H1 (cell line): ENCODE measurements around the gene BBS1. TPM values are rescaled to one million over a fixed set of nuclear protein-coding genes. Genes with fewer than 3 reads are reported as not detected.

Experiments
- CTCF ChIA-PET: fragments of 300-600 bp; sonication (Branson Sonifier 250); formaldehyde crosslinking; loops from one replicate; lab custom pipeline; 2021; ENCODE audit not compliant: partially characterized antibody; lab: Charles Lee
- POLR2A ChIA-PET: fragments of 300-600 bp; sonication (Branson Sonifier 250); formaldehyde crosslinking; loops from one replicate; lab custom pipeline; 2021; ENCODE audit warnings: inconsistent platforms; ENCODE audit not compliant: partially characterized antibody; lab: Charles Lee
- DNase-seq, 2 experiments: peaks; one replicate each; pipeline versions ENCODE4 v3.0.0 to v3.0.0-alpha.2; 2010 to 2022; ENCODE audit warnings: low spot score in 2 of 2, low read depth in 1 of 2, mixed read lengths in 1 of 2
- FAIRE-seq: peaks from 2 replicates; lab custom pipeline; 2011; peaks lifted over from hg19 to GRCh38; lab: Jason Lieb, UNC
- H2AFZ ChIP-seq: 2 replicates; pipeline ENCODE4 v1.8.1; 2012; ENCODE audit warnings: low read length, inconsistent platforms
- H2AK5ac ChIP-seq: 2 replicates; pipeline ENCODE4 v1.6.1; 2013; ENCODE audit warnings: low read depth, low read length
- H2BK120ac ChIP-seq: replicated peaks from 2 replicates; pipeline ENCODE3; 2013; ENCODE audit warnings: low read depth, low read length, inconsistent platforms
- H2BK12ac ChIP-seq: 2 replicates; pipeline ENCODE4 v1.6.1; 2013; ENCODE audit warnings: low read depth, low read length
- H2BK15ac ChIP-seq: 2 replicates; pipeline ENCODE4 v1.6.1; 2013; ENCODE audit warnings: low read length
- H2BK20ac ChIP-seq: 2 replicates; pipeline ENCODE4 v1.6.1; 2013; ENCODE audit warnings: low read length
- H2BK5ac ChIP-seq: 2 replicates; pipeline ENCODE4 v1.6.1; 2013; ENCODE audit warnings: low read depth, low read length
- H3K14ac ChIP-seq: 2 replicates; pipeline ENCODE4 v1.6.1; 2013; ENCODE audit warnings: inconsistent platforms; ENCODE audit not compliant: insufficient read length
- H3K18ac ChIP-seq: 2 replicates; pipeline ENCODE4 v1.6.1; 2013; ENCODE audit warnings: low read length; ENCODE audit errors: extremely low read depth
- H3K23ac ChIP-seq: 2 replicates; pipeline ENCODE4 v1.6.1; 2013; ENCODE audit warnings: inconsistent platforms; ENCODE audit not compliant: insufficient read length
- H3K23me2 ChIP-seq: 2 replicates; pipeline ENCODE4 v1.6.1; 2013; ENCODE audit warnings: low read depth, low read length
- H3K27ac ChIP-seq: 2 replicates; pipeline ENCODE4 v1.6.1; 2011; ENCODE audit warnings: low read depth, low read length, inconsistent platforms
- H3K27me3 ChIP-seq, 4 experiments: replicated peaks in 1 of 4; 1 replicate in 1 of 4; 2 replicates in 3 of 4; pipeline versions ENCODE4 v1.6.1 to v1.8.1; 2011 to 2013; ENCODE audit warnings: low read length in 3 of 4, mild to moderate bottlenecking in 3 of 4, inconsistent platforms in 2 of 4, mixed read lengths in 2 of 4, moderate library complexity in 1 of 4; ENCODE audit not compliant: control insufficient read depth in 3 of 4, insufficient read depth in 3 of 4; ENCODE audit errors: extremely low read depth in 1 of 4
- H3K36me3 ChIP-seq, 4 experiments: 2 replicates each; pipeline versions ENCODE4 v1.6.1 to v1.8.1; 2011 to 2013; ENCODE audit warnings: mild to moderate bottlenecking in 4 of 4, low read length in 3 of 4, moderate library complexity in 2 of 4, control low read depth in 1 of 4, inconsistent platforms in 1 of 4; ENCODE audit not compliant: insufficient read depth in 4 of 4, control insufficient read depth in 2 of 4
- H3K4ac ChIP-seq: replicated peaks from 2 replicates; pipeline ENCODE3; 2013; ENCODE audit warnings: low read length, low read depth, mixed read lengths, inconsistent platforms; ENCODE audit not compliant: insufficient read length
- H3K4me1 ChIP-seq, 4 experiments: replicated peaks in 1 of 4; 1 replicate in 1 of 4; 2 replicates in 3 of 4; pipeline versions ENCODE4 v1.6.1 to v1.8.1; 2011 to 2013; ENCODE audit warnings: low read length in 3 of 4, inconsistent platforms in 2 of 4, mixed read lengths in 1 of 4; ENCODE audit not compliant: insufficient read depth in 4 of 4, control insufficient read depth in 3 of 4
- H3K4me2 ChIP-seq, 2 experiments: 2 replicates each; pipeline versions ENCODE4 v1.6.1 to v1.8.1; 2011 to 2013; ENCODE audit warnings: low read depth in 2 of 2, low read length in 2 of 2, control low read depth in 1 of 2, inconsistent platforms in 1 of 2, mild to moderate bottlenecking in 1 of 2; ENCODE audit not compliant: insufficient read depth in 1 of 2
- H3K4me3 ChIP-seq, 4 experiments: fragments of 200-600, 300-600 bp in 1 of 4; sonication (generic), shearing (Covaris generic), sonication (Bioruptor Twin) in 1 of 4; 2 replicates each; pipeline versions ENCODE4 v1.5.1 to v1.8.1; 2011 to 2016; ENCODE audit warnings: low read length in 4 of 4, low read depth in 3 of 4, control low read depth in 2 of 4, inconsistent platforms in 2 of 4, mild to moderate bottlenecking in 2 of 4, mixed read lengths in 1 of 4, moderate library complexity in 1 of 4; ENCODE audit not compliant: insufficient read depth in 2 of 4; ENCODE audit errors: extremely low read depth in 1 of 4
- H3K56ac ChIP-seq: replicated peaks from 2 replicates; pipeline ENCODE3; 2013; ENCODE audit warnings: low read depth, mild to moderate bottlenecking, mixed read lengths, low read length, inconsistent platforms; ENCODE audit not compliant: insufficient read length
- H3K79me1 ChIP-seq: 2 replicates; pipeline ENCODE4 v1.6.1; 2013; ENCODE audit warnings: low read depth, low read length, control low read depth
- H3K79me2 ChIP-seq, 2 experiments: 2 replicates each; pipeline versions ENCODE4 v1.6.1 to v1.8.1; 2012 to 2013; ENCODE audit warnings: low read length in 2 of 2, mild to moderate bottlenecking in 2 of 2, inconsistent platforms in 1 of 2; ENCODE audit not compliant: insufficient read depth in 2 of 2, control insufficient read depth in 1 of 2
- H3K9ac ChIP-seq, 4 experiments: replicated peaks in 1 of 4; 1 replicate in 1 of 4; 2 replicates in 3 of 4; pipeline versions ENCODE4 v1.6.1 to v1.8.1; 2011 to 2013; ENCODE audit warnings: low read depth in 3 of 4, low read length in 3 of 4, control low read depth in 2 of 4, mild to moderate bottlenecking in 2 of 4, moderate library complexity in 2 of 4, inconsistent platforms in 1 of 4; ENCODE audit errors: extremely low read depth in 1 of 4
- H3K9me3 ChIP-seq, 2 experiments: 2 replicates each; pipeline versions ENCODE4 v1.6.1 to v1.8.1; 2012 to 2013; ENCODE audit warnings: mild to moderate bottlenecking in 2 of 2, moderate library complexity in 2 of 2, control low read depth in 1 of 2, inconsistent platforms in 1 of 2, low read depth in 1 of 2, low read length in 1 of 2, mixed read lengths in 1 of 2; ENCODE audit not compliant: insufficient read depth in 2 of 2
- H4K20me1 ChIP-seq, 2 experiments: replicated peaks in 1 of 2; 2 replicates each; pipeline versions ENCODE3 to v1.8.1; 2011 to 2013; ENCODE audit warnings: inconsistent platforms in 2 of 2, low read length in 2 of 2, mild to moderate bottlenecking in 1 of 2; ENCODE audit not compliant: insufficient read depth in 2 of 2, control insufficient read depth in 1 of 2
- H4K5ac ChIP-seq: 2 replicates; pipeline ENCODE4 v1.6.1; 2013; ENCODE audit warnings: low read length, low read depth, mixed read lengths, inconsistent platforms; ENCODE audit not compliant: insufficient read length
- H4K8ac ChIP-seq: 2 replicates; pipeline ENCODE4 v1.8.0; 2013; ENCODE audit warnings: mild to moderate bottlenecking, moderate library complexity, low read length, inconsistent platforms; ENCODE audit not compliant: insufficient read depth; ENCODE audit errors: extremely low read depth
- H4K91ac ChIP-seq: replicated peaks from 2 replicates; pipeline ENCODE3; 2013; ENCODE audit warnings: low read length, mixed read lengths, inconsistent platforms; ENCODE audit not compliant: insufficient read length
- CTCF ChIP-seq, 3 experiments: IDR thresholded peaks; 1 replicate in 2 of 3; 2 replicates in 1 of 3; pipeline versions ENCODE4 v1.5.1 to v1.6.1; 2011; ENCODE audit warnings: low read length in 3 of 3, mild to moderate bottlenecking in 3 of 3, inconsistent platforms in 2 of 3, low read depth in 1 of 3, moderate library complexity in 1 of 3; ENCODE audit not compliant: insufficient read depth in 1 of 3; ENCODE audit errors: control extremely low read depth in 1 of 3
- HDAC2 ChIP-seq, 2 experiments: fragments of 300-600 bp in 1 of 2; sonication (generic) in 1 of 2; IDR thresholded peaks; 2 replicates each; pipeline ENCODE4 v1.6.1; 2011 to 2012; ENCODE audit warnings: low read depth in 2 of 2, low read length in 2 of 2, mild to moderate bottlenecking in 2 of 2, moderate library complexity in 2 of 2, borderline replicate concordance in 1 of 2, inconsistent platforms in 1 of 2
- KDM5A ChIP-seq: fragments of 200-600 bp; IDR thresholded peaks from 2 replicates; pipeline ENCODE4 v1.7.1; 2012; ENCODE audit warnings: mild to moderate bottlenecking, low read length, inconsistent platforms, mixed read lengths
- PHF8 ChIP-seq: fragments of 200-600 bp; sonication (generic); conservative IDR thresholded peaks from 2 replicates; pipeline ENCODE4 v1.7.1; 2012; ENCODE audit warnings: low read depth, mild to moderate bottlenecking, inconsistent platforms, low read length, moderate library complexity
- SIX5 ChIP-seq: IDR thresholded peaks from 2 replicates; pipeline ENCODE4 v1.6.1; 2011; ENCODE audit warnings: mild to moderate bottlenecking, low read depth, low read length
- SRF ChIP-seq: IDR thresholded peaks from 2 replicates; pipeline ENCODE4 v1.6.1; 2011; ENCODE audit warnings: mild to moderate bottlenecking, low read depth, low read length, moderate library complexity
- SUZ12 ChIP-seq: fragments of 200-600 bp; sonication (generic); IDR thresholded peaks from 2 replicates; pipeline ENCODE4 v1.6.1; 2012; ENCODE audit warnings: mild to moderate bottlenecking, inconsistent platforms, low read length, moderate library complexity, mixed read lengths
- YY1 ChIP-seq: IDR thresholded peaks from 2 replicates; pipeline ENCODE4 v1.6.1; 2011; ENCODE audit warnings: low read depth, mild to moderate bottlenecking, low read length
- WGBS, 2 experiments: shearing (Covaris generic) in 1 of 2; methylation state at CpG; one replicate each; pipeline versions ENCODE4 v1.1.6 to v1.1.7; 2013 to 2015; ENCODE audit warnings: low lambda C conversion rate in 2 of 2, mixed read lengths in 2 of 2, inconsistent platforms in 1 of 2, low coverage in 1 of 2, missing lambda C conversion rate in 1 of 2; ENCODE audit not compliant: insufficient replicate concordance in 2 of 2, insufficient coverage in 1 of 2, insufficient read length in 1 of 2; ENCODE audit errors: extremely low coverage in 1 of 2, missing lambda C conversion rate in 1 of 2; 5-methylcytosine and 5-hydroxymethylcytosine counted together
- polyA plus RNA-seq, 7 experiments: library from polyadenylated mRNA; depleted of rRNA in 3 of 7; stranded (reverse) in 5 of 7; unstranded in 2 of 7; fragments of >200 nt in 5 of 7; fragments of 200-250 nt in 2 of 7; gene quantifications; 1 replicate in 5 of 7; 2 replicates in 1 of 7; 4 replicates in 1 of 7; pipeline versions ENCODE4 v1.2.1 to v1.2.3, GENCODE V29; 2011 to 2013; ENCODE audit warnings: missing spikeins in 2 of 7, mixed read lengths in 2 of 7
- total RNA-seq: library from RNA; stranded (reverse); fragmentation: NEBNext Ultra II Directional; extraction: Animal tissue kit (Norgen Biotek cat#: 25700); gene quantifications from 2 replicates; pipeline ENCODE4 v1.2.1, GENCODE V29; 2021

BBS1 gene
- total and polyA plus RNA-seq, 2 of the 8 experiments (the other 6 are each of a cell fraction or from before 2014, with no cell fraction given): 19.1 to 19.5 TPM

GRCh38 chr11:66524304-66525040, 14.0 kb downstream of the BBS1 start:
- no peak overlapping the region for H3K4ac ChIP-seq
- no peak overlapping the region for H3K14ac ChIP-seq
- no peak overlapping the region for H3K4me2 ChIP-seq
- ChIA-PET POLR2A (interaction anchor here (0.7 to 1.1 kb wide), 3 partner anchors 14 to 42 kb away, joined by 3 read pairs; partner anchors contain the start of gene BBS1), CTCF (no interaction called here)
- H3K23me2 ChIP-seq: no peaks in the 10 kb centered on the region
- no peak overlapping the region for H2AFZ ChIP-seq
- H3K9me3 ChIP-seq: no peaks in the 10 kb centered on the region
- no peak overlapping the region for H3K56ac ChIP-seq
- H2AK5ac ChIP-seq: no peak overlapping the region
- H3K23ac ChIP-seq: no peak overlapping the region
- H3K79me1 ChIP-seq: no peaks in the 10 kb centered on the region
- FAIRE-seq (no peak), DNase-seq (no peak)
- H3K36me3 ChIP-seq: peaks cover 3 to 19% (median 13%) of the 10 kb centered on the region in 4 experiments; a peak in 7 of 8 replicates
- H3K18ac ChIP-seq: no peak overlapping the region
- no peak overlapping the region for H4K8ac ChIP-seq
- no peaks in the 10 kb centered on the region for H3K79me2 ChIP-seq
- H2BK15ac ChIP-seq: no peak overlapping the region
- 97% methylated on average over 9 of the region's 10 CpGs; no CpG with 5 or more reads in 1 of the 2 experiments for WGBS, 2 experiments
- H4K5ac ChIP-seq: no peak overlapping the region
- no peak overlapping the region for H3K9ac ChIP-seq
- no peak overlapping the region for H2BK5ac ChIP-seq
- H2BK20ac ChIP-seq: no peak overlapping the region
- H3K4me1 ChIP-seq: no peaks in the 10 kb centered on the region
- no peak overlapping the region for H2BK12ac ChIP-seq
- H4K20me1 ChIP-seq: peaks cover 0 to 2% of the 10 kb centered on the region in 2 experiments
- no peak overlapping the region for H3K27ac ChIP-seq
- no peaks in the 10 kb centered on the region for H3K27me3 ChIP-seq
- no peak overlapping the region for H2BK120ac ChIP-seq
- H3K4me3 ChIP-seq: no peak overlapping the region
- TF ChIP-seq SUZ12: no peak
- no peak for TF ChIP-seq HDAC2 (IDR thresholded peaks at IDR 0.05; ENCODE audit: borderline replicate concordance in 1 of 2, low read depth in 2 of 2, low read length in 2 of 2)
- no peak for TF ChIP-seq KDM5A
- TF ChIP-seq SRF: no peak
- TF ChIP-seq CTCF (IDR thresholded peaks at IDR 0.05; ENCODE audit: control extremely low read depth in 1 of 3, insufficient read depth in 1 of 3, low read depth in 1 of 3, low read length in 3 of 3): no peak
- TF ChIP-seq YY1: no peak
- TF ChIP-seq PHF8: no peak
- TF ChIP-seq SIX5: no peak
- no peak overlapping the region for H4K91ac ChIP-seq
